Measurements from ENCODE around the gene TNFRSF18. TPM values are rescaled to one million over a fixed set of nuclear protein-coding genes. Genes with fewer than 3 reads are reported as not detected.

TNFRSF18 gene
- polyA plus RNA-seq, 1 donor from 2014 or later = not detected

DNA sequence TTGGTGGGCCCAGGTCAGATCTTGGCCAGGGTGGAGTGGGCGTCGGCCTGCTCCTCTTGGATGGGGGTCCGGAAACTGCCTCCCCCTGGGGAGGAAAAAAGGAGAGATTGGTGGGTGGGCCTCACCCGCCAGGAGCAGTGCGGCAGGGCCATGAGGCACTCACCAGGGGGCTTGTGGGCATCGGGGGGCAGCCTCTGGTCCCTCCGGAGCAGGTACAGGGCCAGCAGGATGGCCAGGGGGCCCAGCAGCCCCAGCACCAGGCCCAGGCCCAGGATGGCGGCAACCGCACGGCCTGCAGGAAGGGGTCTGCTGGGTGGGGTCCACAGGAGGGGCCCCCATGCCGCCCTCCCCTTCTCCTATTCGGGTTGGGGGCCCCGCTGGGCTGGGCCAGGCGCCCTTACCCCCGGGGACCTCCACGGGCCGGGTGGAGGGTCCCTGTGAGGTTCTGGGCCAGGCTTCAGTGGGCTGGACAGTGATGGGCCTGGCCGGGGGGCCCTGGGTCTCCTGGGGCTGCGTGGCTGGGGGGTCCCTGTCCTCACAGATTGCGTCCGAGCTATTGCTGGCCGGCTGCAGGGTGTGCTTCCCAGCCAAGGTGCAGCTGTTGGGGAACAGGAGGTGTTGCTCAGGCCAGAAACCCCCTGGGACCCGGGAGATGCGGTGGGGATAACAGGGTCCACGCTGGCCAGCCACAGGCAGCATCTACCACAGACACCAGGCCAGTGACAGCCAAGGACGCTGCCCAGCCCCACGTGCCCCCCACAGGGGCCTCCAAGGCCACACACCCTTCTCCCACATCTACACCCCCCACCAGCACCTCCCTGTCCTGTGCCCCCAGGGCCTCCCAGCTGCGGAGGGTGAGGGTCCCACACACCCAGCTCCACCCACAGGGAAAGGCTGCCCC, 5.4 kb upstream of the TNFRSF18 start:
- no peaks in the 10 kb centered on the region for H4K20me1 ChIP-seq (ENCODE audit: insufficient read depth)
- no peak overlapping the region for H3K9ac ChIP-seq (ENCODE audit: low read length)
- H3K36me3 ChIP-seq (ENCODE audit: insufficient read depth, low read length) = no peaks in the 10 kb centered on the region
- TF ChIP-seq RAD21 (conservative IDR thresholded peaks at IDR 0.05) (no peak), POLR2AphosphoS5 (IDR thresholded peaks at IDR 0.05) (no peak), MXI1 (conservative IDR thresholded peaks at IDR 0.05; ENCODE audit: poor library complexity, severe bottlenecking) (no peak), EP300 (conservative IDR thresholded peaks at IDR 0.05; ENCODE audit: poor library complexity, severe bottlenecking) (no peak), SMC3 (conservative IDR thresholded peaks at IDR 0.05; ENCODE audit: poor library complexity) (no peak), CTCF (IDR thresholded peaks at IDR 0.05; ENCODE audit: poor library complexity, severe bottlenecking) (no peak), REST (IDR thresholded peaks at IDR 0.05; ENCODE audit: borderline replicate concordance) (no peak), EZH2 (IDR thresholded peaks at IDR 0.05; ENCODE audit: borderline replicate concordance, insufficient read depth, low read length, poor library complexity, severe bottlenecking) (no peak), TAF1 (IDR thresholded peaks at IDR 0.05; ENCODE audit: low read depth) (no peak)
- H3K27me3 ChIP-seq (ENCODE audit: insufficient read depth, low read depth, low read length) = peaks cover 7% of the 10 kb centered on the region
- H3K27ac ChIP-seq (ENCODE audit: low read length) = no peak overlapping the region
- no peaks in the 10 kb centered on the region for H3K9me2 ChIP-seq (ENCODE audit: insufficient read depth, low read length)
- H3K79me2 ChIP-seq (replicated peaks; ENCODE audit: insufficient read depth, low read length) = no peaks in the 10 kb centered on the region
- no peak overlapping the region for H3K4me2 ChIP-seq (ENCODE audit: low read length)
- H3K9me3 ChIP-seq (ENCODE audit: low read length) = no peaks in the 10 kb centered on the region
- no peaks in the 10 kb centered on the region for H3F3A ChIP-seq (ENCODE audit: insufficient read depth, low read length, poor library complexity, severe bottlenecking)
- no peak overlapping the region for H3K4me3 ChIP-seq (ENCODE audit: low read length)
- no peak overlapping the region for H2AFZ ChIP-seq (ENCODE audit: low read depth, low read length)

DNA sequence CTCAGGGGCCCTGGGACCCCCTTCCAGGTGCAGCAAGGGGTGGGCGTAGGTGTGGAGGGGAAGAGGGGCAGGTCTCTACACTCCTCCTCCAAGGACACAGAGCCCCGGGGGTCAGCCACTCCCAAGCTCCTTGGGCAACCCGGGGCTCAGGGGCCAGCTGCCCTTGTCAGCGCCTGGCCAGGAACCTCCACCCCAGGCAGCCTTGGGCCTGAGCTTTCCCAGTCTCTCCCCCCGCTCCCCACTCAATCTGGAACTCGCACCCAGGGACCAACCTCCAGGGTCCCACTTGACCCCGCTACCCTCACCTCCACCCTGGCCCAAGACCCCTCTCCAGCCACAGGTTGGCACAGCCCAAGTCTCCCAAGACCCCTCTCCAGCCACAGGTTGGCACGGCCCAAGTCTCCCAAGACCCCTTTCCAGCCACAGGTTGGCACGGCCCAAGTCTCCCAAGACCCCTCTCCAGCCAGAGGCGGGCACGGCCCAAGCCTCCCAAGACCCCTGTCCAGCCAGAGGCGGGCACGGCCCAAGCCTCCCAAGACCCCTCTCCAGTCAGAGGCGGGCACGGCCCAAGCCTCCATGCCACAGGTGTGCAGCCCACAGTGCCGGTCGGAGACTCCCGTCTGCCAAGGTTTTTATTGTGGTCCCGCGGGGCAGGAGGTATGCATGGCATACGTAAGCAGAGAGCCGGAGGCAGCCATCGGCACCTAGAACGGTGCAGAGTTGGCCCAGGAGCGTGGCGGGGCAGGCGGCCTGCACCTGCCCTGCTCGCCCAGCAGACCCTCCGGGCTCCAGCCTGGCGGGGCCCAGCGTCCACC, 4.5 kb upstream of the TNFRSF18 start:
- Histone ChIP-seq H3K9me2 (ENCODE audit: insufficient read depth, low read length) (no peaks in the 10 kb centered on the region), H3K9me3 (ENCODE audit: low read length) (no peaks in the 10 kb centered on the region), H3K79me2 (replicated peaks; ENCODE audit: insufficient read depth, low read length) (no peaks in the 10 kb centered on the region), H3K9ac (ENCODE audit: low read length) (no peak overlapping the region), H2AFZ (ENCODE audit: low read depth, low read length) (no peak overlapping the region), H4K20me1 (ENCODE audit: insufficient read depth) (no peaks in the 10 kb centered on the region), H3K4me2 (ENCODE audit: low read length) (no peak overlapping the region), H3K27ac (ENCODE audit: low read length) (no peak overlapping the region), H3K27me3 (ENCODE audit: insufficient read depth, low read depth, low read length) (peaks cover 16% of the 10 kb centered on the region), H3K4me3 (ENCODE audit: low read length) (no peak overlapping the region), H3F3A (ENCODE audit: insufficient read depth, low read length, poor library complexity, severe bottlenecking) (no peaks in the 10 kb centered on the region), H3K36me3 (ENCODE audit: insufficient read depth, low read length) (no peaks in the 10 kb centered on the region)
- no peak for TF ChIP-seq MXI1 (conservative IDR thresholded peaks at IDR 0.05; ENCODE audit: poor library complexity, severe bottlenecking)
- TF ChIP-seq TAF1 (IDR thresholded peaks at IDR 0.05; ENCODE audit: low read depth) = no peak
- TF ChIP-seq CTCF (IDR thresholded peaks at IDR 0.05; ENCODE audit: poor library complexity, severe bottlenecking) = no peak
- no peak for TF ChIP-seq EP300 (conservative IDR thresholded peaks at IDR 0.05; ENCODE audit: poor library complexity, severe bottlenecking)
- TF ChIP-seq RAD21 (conservative IDR thresholded peaks at IDR 0.05) = no peak
- no peak for TF ChIP-seq EZH2 (IDR thresholded peaks at IDR 0.05; ENCODE audit: borderline replicate concordance, insufficient read depth, low read length, poor library complexity, severe bottlenecking)
- no peak for TF ChIP-seq POLR2AphosphoS5 (IDR thresholded peaks at IDR 0.05)

Measured in neural cell (in vitro differentiated cells).